Loucy (cell line): ENCODE results near the gene CEBPA.

ENCODE experiments used
- EZH2phosphoT487 ChIP-seq: fragments of 200-600 bp; IDR thresholded peaks from 2 replicates; pipeline ENCODE4 v1.6.1; 2018; ENCODE audit warnings: antibody characterized with exemption, mild to moderate bottlenecking, moderate library complexity, borderline replicate concordance
- TF ChIP-seq, protein P1 (sequence below): fragments of 200-600 bp; sonication (generic); conservative IDR thresholded peaks from 2 replicates; pipeline ENCODE4 v1.5.1; 2014; ENCODE audit warnings: mild to moderate bottlenecking, antibody characterized with exemption, low read length

DNA sequence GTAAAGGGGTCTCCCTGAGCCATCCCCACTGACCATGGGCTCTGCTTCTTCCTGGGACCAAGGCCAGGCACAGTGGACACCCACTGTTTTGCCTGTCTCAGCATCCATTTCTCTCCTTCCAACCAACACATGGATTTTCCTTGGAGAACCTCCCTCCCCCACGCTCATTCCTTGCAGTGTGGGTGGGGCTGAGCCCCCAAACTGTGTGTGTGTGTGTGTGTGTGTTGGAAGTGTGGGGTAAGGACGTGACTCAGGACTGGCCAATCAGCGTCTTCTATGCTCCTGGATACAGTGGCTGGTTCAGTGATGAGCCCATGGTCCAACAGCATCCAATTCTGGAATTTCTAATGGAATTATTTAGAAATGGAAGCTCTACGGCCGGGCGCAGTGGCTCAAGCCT, 18.7 kb downstream of the CEBPA start:
- TF ChIP-seq, protein P1, sequence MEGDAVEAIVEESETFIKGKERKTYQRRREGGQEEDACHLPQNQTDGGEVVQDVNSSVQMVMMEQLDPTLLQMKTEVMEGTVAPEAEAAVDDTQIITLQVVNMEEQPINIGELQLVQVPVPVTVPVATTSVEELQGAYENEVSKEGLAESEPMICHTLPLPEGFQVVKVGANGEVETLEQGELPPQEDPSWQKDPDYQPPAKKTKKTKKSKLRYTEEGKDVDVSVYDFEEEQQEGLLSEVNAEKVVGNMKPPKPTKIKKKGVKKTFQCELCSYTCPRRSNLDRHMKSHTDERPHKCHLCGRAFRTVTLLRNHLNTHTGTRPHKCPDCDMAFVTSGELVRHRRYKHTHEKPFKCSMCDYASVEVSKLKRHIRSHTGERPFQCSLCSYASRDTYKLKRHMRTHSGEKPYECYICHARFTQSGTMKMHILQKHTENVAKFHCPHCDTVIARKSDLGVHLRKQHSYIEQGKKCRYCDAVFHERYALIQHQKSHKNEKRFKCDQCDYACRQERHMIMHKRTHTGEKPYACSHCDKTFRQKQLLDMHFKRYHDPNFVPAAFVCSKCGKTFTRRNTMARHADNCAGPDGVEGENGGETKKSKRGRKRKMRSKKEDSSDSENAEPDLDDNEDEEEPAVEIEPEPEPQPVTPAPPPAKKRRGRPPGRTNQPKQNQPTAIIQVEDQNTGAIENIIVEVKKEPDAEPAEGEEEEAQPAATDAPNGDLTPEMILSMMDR: no peak
- TF ChIP-seq EZH2phosphoT487: no peak
